HG02642 (cell line): ENCODE data around the gene SAXO1.
"Not testable (repeated sequence)": the region's sequence is repeated elsewhere in the genome, so short reads cannot be mapped to it uniquely, and the experiment has no call there.

Experiments
- ATAC-seq: cut with Tn5 transposase; IDR thresholded peaks from one replicate; pipeline ENCODE4 v1.9.1; 2021; ENCODE audit warnings: mild to moderate bottlenecking; ENCODE audit not compliant: unreplicated experiment, poor library complexity

SAXO1 gene

DNA sequence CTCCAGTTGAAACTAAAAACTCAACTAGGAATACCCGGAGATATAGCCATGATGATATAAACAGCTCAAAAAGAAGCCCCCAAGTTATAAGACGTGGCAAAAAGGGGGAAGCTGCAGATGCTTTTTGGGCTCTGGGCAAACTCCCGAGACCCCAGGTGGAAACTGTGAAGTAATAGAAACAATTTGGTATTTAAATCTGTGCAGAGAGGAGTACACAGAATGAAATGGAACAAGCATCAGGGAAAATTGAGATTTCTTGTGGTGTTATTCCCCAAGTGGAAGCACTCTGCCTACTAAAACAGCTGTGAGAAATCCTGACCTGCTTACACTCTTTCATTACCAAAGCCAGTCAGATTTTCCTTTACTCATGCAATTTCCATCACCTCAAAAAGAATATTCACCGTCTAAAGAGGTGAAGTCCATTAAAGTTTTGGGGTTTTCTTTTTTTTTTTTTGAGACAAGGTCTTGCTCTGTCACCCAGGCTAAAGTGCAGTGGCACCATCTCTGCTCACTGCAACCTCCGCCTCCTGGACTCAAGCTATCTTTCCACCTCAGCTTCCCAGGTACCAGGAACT is 23.5 kb downstream of the SAXO1 start:
- no peak for ATAC-seq

DNA sequence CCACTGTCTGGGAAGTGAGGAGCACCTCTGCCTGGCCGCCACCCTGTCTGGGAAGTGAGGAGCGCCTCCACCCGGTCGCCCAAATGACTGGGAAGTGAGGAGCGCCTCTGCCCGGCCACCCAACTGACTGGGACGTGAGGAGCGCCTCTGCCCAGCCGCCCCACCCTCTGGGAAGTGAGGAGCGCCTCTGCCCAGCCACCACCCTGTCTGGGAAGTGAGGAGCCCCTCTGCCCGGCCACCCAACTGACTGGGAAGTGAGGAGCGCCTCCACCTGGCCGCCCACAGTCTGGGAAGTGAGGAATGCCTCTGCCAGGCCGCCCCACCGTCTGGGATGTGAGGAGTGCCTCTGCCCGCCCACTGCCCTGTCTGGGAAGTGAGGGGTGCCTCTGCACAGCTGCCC is 32.9 kb downstream of the SAXO1 start:
- ATAC-seq, result no peak

DNA sequence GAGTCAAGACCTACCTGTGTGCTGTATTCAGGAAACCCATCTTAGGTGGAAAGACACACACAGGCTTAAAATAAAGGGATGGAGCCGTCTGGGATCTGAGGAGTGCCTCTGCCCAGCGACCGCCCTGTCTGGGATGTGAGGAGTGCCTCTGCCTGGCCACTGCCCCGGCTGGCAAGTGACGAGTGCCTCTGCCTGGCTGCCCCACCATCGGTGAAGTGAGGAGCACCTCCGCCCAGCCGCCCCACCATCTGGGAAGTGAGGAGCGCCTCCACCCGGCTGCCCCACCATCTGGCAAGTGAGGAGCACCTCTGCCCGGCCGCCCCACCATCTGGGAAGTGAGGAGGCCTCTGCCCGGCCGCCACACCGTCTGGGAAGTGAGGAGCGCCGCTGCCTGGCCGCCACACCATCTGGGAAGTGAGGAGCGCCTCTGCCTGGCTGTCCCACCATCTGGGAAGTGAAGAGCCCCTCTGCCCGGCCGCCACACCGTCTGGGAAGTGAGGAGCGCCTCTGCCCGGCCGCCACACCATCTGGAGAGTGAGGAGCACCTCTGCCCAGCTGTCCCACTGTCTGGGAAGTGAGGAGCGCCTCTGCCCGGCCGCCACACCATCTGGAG is 33.7 kb downstream of the SAXO1 start:
- ATAC-seq, result no peak

DNA sequence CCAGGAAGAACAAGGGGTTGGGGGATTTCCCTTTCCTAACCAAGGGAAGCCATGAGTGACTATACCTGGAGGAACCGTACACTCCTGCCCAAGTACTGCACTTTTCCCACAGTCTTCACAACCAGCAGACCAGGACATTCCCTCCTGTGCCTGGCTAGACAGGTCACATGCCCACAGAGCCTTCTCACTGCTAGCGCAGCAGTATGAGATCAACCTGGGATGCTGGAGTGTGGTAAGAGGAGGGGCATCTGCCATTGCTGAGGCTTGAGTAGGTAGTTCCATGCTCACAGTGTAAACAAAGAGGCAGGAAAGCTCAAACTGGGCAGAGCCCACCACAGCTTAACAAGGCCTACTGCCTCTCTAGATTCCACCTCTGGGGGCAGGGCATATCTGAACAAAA is 35.9 kb downstream of the SAXO1 start:
- no peak for ATAC-seq

DNA sequence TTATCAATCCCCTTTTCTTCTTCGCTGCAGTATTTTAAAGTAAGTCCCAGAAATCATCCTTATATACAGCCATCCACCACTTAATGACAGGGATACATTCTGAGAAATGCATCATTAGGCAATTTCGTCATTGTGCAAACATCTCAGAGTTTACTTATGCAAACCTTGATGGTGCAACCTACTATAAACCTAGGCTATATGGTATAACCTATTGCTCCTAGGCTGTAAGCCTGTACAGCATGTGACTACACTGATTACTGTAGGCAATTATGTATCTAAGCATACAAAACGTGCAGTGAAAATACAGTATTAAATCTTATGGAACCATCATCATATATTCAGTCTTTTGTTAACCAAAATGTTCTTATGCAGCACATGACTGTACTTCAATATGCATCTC is 36.8 kb downstream of the SAXO1 start:
- ATAC-seq, result no peak

DNA sequence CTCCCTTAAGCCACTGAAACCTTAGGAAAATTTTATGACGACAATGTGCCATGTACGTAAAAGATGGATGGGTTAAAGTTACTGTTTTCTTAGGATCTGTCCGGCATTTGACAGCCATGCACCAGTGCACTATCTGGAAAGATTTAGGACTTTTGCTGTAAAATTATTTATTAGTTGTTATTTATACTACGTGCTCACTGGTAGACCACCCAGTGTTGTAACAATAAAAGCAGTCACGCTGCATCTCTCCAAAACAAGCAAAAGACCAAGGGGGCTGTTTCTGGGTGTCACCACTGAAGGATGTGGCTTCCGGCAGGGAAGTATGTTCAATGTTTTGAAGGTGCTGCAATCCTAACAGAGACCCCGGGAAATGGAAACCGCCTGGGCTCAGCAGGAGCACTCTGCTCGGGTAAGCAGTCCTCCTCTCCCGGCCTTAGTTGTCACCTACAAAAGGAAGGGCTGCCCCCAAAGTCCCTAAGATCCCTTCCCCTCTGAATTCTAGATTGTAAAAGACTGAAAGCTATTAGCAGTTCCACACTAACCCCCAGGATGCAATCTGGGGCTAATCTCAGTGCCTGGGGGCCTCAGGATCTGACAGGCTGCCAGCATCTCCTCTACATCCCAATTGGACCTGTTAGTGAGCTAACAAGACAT is 38.6 kb downstream of the SAXO1 start:
- ATAC-seq, result no peak

DNA sequence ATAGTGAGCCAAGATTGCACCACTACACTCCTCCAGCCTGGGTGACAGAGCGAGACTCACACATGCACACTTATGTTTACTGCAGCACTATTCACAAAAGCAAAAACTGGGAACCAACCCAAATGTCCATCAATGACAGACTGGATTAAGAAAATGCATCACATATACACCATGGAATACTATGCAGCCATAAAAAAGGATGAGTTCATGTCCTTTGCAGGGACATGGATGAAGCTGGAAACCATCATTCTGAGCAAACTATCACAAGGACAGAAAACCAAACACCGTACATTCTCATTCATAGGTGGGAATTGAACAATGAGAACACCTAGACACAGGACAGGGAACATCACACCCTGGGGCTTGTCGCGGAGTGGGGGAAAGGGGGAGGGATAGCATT is 41.8 kb downstream of the SAXO1 start:
- ATAC-seq, result not testable (repeated sequence)

DNA sequence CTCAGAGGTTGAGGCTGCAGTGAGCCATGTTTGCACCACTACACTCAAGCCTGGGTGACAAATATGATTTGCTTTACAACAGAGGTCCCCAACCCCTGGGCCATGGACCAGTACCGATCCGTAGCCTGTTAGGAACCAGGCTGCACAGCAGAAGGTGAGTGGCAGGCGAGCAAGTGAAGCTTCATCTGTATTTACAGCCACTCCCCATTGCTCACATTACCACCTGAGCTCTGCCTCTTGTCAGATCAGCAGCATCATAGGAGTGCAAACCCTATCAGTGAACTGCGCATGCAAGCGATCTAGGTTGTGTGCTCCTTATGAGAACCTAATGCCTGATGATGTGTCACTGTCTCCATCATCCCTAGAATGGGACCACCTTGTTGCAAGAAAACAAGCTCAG is 42.5 kb downstream of the SAXO1 start:
- ATAC-seq, result no peak

DNA sequence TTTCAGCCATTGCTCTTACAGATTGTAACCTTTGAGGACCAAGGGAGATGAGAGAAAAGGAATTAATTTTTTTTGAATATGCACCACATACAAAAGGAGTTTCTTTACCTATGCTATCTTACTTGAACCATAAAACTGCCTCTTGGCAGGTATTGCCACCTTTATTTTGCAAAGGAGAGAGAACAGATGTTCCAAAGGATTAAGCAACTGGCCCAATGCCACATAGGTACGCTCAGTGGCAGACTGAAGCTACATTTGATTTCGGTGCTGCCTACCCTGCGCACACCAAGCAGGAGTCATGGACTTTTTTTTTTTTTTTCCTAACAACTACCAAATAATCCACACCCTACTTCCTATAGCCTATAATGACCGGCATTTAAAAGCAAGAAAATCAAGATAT is 43.1 kb downstream of the SAXO1 start:
- ATAC-seq, result no peak

DNA sequence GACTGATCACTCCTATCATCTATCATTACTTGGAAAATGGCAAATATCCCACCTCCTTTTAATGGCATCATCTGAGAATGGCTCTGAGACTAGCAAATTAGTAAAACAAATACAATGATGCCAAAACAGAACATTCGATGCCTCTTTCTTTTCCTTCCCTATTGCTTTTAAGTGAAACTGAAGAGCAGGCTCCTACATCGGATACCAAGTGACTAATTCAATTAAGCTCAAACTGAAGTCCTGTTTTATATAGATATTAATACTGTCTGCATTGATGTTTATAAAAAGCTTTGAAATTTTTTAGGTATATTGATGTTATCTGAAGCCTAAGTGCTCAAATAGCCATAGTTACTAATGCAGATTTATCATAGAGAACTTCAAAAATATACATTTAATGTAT is 43.9 kb downstream of the SAXO1 start:
- no peak for ATAC-seq

DNA sequence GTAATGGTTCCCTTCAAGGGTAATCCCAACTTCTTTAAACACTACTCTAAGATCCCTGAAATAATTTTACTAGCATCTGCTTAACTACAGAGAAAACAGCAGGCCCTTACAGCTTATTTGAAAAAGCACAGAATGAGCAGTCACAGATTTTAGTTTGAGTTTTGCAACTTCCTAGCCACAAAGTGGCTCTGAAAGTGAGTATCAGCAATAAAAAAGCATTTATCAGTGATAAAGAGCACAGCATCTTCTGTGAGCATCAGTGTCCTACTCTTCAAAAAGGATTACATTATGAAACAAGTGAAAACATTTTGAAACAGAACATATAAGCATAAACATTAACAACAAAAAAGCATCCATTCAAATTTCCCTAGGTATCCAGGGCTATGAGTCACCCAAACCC is 45.0 kb downstream of the SAXO1 start:
- ATAC-seq, result no peak

DNA sequence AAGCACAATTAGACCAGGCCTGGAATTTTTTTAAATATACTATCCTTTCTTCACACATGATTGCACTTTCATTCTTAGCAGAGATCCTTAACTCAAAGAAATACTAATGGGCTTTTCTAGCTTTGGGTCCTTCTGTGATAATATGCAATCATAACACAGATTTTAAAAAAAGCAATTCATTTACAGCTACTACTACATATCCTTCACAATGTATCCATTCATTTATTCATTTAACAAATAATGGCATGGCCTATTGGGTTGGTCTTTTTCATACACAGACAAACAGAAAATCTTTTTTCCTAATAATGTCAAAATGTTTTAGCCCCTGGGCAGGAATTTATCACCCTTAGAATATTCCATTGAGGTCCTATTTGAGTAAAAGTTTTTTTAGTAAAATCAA is 47.0 kb downstream of the SAXO1 start:
- no peak for ATAC-seq

DNA sequence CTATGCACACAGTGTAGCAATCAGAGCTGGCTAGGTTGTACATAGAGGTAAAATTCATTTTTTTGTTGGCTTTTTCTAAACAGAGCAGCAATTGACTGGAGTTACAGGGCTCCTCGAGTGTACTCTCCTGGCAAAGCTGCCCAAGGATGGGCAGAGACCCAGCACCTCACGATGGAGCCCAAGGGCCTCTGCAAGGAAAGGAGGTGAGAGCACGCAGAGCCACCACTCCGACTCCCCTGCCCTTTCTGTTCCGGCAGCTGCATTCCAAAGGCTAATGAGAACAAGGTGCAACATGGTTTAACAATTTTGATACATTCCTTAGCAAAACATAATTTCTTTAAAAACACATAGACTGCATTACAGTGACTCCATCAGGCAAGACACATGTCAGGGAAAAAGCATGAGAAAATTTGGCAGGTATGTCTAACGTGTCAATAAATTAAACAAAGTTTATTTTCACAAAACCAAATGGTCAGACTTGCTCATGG is 47.5 kb downstream of the SAXO1 start:
- ATAC-seq, result no peak

DNA sequence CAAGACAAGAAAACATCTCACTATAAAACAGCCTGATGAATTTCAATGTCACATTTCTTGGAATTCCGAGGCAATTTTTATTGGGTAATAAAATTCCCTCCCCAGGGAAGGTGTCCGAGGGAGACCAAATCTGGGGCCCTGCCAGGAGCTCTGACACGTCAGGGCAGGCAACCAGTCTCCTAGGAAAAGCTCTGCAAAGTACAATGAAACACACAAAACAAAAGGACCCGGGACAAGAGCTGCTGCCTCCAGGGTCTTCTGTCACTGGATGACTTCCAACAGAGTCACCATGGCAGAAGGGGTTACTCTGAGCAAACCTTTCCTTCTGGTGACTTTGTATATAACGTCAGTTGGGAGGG is 50.8 kb downstream of the SAXO1 start:
- ATAC-seq, result no peak

DNA sequence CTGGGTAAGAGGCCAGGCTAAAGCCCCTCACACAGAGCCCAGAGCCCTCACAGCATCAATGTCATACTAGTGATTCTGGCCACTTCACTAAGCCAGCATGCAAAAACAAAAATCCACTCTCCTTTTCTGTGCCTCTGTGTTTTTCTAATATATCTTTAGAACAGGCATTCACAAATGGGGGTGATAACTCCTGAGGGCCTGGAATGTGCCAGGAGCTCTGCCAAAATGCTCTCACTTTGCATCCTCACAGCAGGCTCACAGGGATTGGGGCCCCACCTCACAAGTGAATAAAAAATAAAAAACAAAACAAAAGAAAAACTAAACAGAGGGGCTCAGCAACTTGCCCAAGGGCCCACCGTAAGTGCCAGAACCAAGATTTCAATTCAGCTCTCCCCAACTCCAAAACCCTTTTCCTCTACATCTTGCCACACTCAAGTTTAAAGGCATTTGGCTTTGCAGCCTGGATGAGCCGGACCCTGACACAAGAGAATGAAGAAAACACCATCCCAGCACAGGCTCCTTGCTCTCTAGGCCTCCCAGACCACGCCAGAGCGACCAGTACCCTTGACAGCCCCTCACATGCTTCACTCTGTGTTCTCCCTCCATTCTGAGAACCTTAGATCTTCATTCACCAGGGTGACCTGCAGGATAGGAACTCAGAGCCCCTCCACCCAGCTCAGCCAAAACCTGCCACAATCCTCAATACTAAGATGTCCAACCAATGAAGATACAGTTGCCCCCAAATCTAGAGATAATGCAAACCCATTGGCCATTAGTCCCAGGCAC is 51.3 kb downstream of the SAXO1 start:
- ATAC-seq, result no peak

DNA sequence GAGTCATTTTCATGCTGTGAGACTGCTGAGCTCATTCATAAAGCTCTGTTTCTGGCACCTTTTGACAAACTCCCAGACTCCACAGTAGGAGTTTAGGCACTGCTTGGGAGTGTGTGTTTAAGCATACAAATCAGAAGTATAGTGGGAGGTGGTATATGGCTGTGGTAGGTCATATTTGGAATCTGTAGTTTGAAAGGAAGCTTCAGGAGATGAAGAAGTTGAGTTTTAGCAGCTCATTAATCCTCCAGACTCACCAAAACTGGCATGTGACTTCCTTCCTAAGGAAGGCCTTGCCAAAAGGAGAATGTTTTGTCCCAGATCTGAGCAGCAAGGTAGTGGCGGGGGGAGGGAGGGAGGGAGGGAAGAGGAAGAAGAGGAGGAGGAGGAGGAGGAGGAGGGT is 52.8 kb downstream of the SAXO1 start:
- no peak for ATAC-seq

DNA sequence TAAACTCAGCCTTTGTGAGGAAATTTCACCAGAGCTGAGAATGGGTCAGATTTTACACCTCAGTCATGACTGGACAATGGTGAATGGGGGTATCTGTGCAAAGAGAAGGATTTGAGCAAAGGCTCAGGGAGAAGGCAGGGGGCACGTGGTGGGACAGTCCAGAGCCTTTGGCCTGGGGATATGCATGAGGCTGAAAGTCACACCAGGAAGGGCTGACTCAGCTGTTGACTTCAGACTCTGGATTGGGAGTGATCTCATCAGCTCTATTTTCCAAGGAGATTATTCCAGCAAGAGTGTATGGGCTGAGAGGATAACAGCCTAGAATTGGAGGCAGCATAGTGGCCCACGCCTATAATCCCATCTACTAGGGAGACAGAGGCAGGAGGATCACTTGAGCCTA is 53.6 kb downstream of the SAXO1 start:
- ATAC-seq, result no peak

DNA sequence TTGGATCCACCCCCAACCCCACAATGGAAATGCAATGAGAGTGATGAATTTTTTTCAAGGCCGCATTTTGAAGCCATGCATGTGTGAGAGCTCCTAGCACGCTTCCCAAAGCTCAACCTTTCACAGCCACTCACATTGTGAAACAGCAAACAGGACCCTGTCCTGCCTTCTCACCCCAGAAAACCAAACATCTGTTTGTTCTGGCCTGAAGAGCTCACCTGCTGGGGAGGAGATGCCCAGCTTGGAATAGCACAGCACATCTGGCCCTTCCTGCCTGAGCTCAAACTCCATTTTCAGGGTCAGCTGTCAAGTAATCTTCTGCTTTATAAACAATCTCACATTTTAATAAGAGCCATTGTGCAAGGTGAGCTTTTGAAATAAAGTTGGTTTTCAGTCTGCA is 54.8 kb downstream of the SAXO1 start:
- ATAC-seq, result no peak

DNA sequence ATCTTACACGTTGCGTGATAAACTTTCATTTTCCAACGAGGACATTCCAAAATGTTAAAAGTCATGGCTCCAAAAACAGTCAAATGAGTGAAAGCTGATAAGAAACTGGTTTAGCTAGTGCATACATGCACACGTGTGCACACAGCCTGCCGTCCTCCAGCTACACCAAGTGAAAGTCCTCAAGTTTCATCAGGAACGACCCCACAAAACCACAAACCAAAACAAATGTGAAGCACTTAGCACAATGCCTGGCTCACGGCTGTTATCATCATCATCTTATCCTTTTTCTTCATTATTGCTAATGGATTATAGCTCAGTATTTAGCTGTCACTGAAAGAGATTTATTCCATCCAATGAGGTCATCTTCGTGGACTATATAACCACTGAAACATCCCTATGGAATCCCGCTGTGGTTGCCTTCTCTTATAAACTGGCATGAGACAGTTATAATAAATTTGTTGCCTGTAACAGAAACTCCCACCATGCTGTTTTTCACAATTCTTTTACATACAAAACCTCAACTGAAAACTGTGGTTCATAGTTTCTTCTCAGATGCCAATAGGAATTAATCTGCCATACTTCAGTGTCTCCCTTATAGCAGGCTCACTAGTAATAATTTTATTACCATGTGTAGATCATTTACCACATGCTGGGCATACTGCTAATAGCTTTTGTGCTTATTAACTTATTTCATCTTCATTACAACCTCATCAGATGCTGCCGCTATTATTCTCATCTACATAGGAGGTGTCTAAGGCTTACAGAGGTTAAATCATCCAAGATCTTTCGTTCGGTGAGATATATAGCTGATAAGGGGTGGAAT is 56.1 kb downstream of the SAXO1 start:
- no peak for ATAC-seq

DNA sequence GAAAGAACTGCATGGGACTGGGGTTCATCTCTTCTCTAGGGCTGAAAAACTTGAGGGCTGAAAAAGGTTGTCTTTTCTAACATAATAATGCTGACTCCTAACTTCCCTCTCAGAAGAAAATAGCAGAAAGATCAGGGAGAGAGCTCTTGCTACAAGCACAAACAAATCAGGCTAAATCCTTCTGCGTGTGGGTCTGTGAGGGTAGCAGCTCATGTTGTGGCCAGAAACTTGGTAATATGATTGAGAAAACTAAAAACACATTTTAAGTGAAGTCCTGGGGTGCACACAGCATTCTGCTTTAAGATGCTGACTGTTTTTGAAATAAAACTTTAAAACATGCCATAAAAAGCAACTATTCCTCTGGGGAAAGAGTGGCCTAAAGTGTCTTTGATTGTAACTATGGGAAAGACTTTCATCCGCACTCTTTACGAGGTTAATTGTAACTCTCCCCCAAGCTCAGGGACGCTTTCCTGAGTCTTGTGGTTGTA is 56.7 kb downstream of the SAXO1 start:
- ATAC-seq, result no peak
